IPS-NIHi11 (cell line): ENCODE data around the gene UNC50.
"Not testable (repeated sequence)": the region's sequence is repeated elsewhere in the genome, so short reads cannot be mapped to it uniquely, and the experiment has no call there.

Source experiments
- DNase-seq: peaks from one replicate; pipeline ENCODE4 v3.0.0; 2012; ENCODE audit warnings: mixed read lengths, low spot score

The UNC50 gene

GRCh38 chr2:98608962-98609604 is 694 bp downstream of the UNC50 start:
- DNase-seq: peak; percentile 56

GRCh38 chr2:98614024-98614739 is 5.8 kb downstream of the UNC50 start:
- DNase-seq: no peak

- no peak for DNase-seq
These were observed 7.1 kb downstream of the UNC50 start for GRCh38 chr2:98615481-98615880.

GRCh38 chr2:98617149-98617548 is 8.8 kb downstream of the UNC50 start:
- no peak for DNase-seq

GRCh38 chr2:98623657-98624056 is 15.3 kb downstream of the UNC50 start:
- DNase-seq: no peak

- DNase-seq: no peak
These were observed 24.0 kb downstream of the UNC50 start for GRCh38 chr2:98632351-98632750.

GRCh38 chr2:98634406-98635092 is 26.2 kb downstream of the UNC50 start:
- peak; percentile 58 for DNase-seq

- DNase-seq: no peak
These were observed 29.2 kb downstream of the UNC50 start for GRCh38 chr2:98637401-98638147.

- no peak for DNase-seq
These were observed 35.2 kb downstream of the UNC50 start for GRCh38 chr2:98643496-98644100.

- no peak for DNase-seq
These were observed 39.2 kb downstream of the UNC50 start for GRCh38 chr2:98647636-98648035.

GRCh38 chr2:98648451-98648850 is 40.1 kb downstream of the UNC50 start:
- DNase-seq: no peak

GRCh38 chr2:98649135-98649991 is 41.0 kb downstream of the UNC50 start:
- peak; percentile 74 for DNase-seq

- no peak for DNase-seq
These were observed 41.6 kb downstream of the UNC50 start for GRCh38 chr2:98649992-98650375.

- DNase-seq: no peak
These were observed 42.6 kb downstream of the UNC50 start for GRCh38 chr2:98650998-98651397.

GRCh38 chr2:98654699-98655495 is 46.5 kb downstream of the UNC50 start:
- no peak for DNase-seq

- DNase-seq: no peak
These were observed 48.4 kb downstream of the UNC50 start for GRCh38 chr2:98656800-98657199.

GRCh38 chr2:98658816-98659490 is 50.6 kb downstream of the UNC50 start:
- DNase-seq: no peak

GRCh38 chr2:98659491-98659840 is 51.1 kb downstream of the UNC50 start:
- not testable (repeated sequence) for DNase-seq

GRCh38 chr2:98663511-98664090 is 55.2 kb downstream of the UNC50 start:
- no peak for DNase-seq
